HG02852 (cell line): ENCODE measurements around the gene OR10R2.
"Not testable (repeated sequence)": the region's sequence is repeated elsewhere in the genome, so short reads cannot be mapped to it uniquely, and the experiment has no call there.

Experiments used
- ATAC-seq: cut with Tn5 transposase; IDR thresholded peaks from one replicate; pipeline ENCODE4 v1.9.1; 2021; ENCODE audit warnings: mild to moderate bottlenecking, moderate library complexity; ENCODE audit not compliant: unreplicated experiment

The OR10R2 gene

DNA sequence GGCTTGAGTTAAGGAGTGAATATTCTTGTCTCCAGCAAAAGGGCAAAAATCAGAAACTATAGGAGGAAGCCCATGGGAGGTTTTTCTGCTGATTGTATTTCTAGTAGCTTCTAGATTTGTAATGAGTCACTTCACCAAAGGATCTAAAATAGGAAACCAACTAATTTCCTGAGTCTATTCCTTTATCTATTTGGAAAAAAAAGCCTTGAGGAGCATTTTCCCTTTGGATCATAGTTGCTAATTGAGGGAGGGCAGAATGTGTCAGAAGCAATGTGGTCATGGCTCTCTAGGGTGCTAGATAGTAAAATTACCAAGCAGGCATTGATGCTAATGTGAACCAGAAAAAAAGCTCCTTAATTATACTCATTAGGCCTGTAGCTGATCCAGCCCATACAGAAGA is at the start of gene OR10R2:
OR10R2 (plus strand) TSS at position 301 of the 400 bp plus-strand sequence. CDS start 106 bp downstream, outside the sequence.
- no peak for ATAC-seq

GRCh38 chr1:158425027-158425426 is 47.0 kb upstream of the OR10R2 start:
- ATAC-seq = no peak

GRCh38 chr1:158426137-158426536 is 45.9 kb upstream of the OR10R2 start, which contains the start of gene OR10K2:
Gene OR10K2, minus strand, starts transcription at chr1:158426237. Its CDS starts 5,371 bp downstream, at chr1:158420866.
- no peak for ATAC-seq

GRCh38 chr1:158430163-158430562 is 41.9 kb upstream of the OR10R2 start:
- not testable (repeated sequence) for ATAC-seq

DNA sequence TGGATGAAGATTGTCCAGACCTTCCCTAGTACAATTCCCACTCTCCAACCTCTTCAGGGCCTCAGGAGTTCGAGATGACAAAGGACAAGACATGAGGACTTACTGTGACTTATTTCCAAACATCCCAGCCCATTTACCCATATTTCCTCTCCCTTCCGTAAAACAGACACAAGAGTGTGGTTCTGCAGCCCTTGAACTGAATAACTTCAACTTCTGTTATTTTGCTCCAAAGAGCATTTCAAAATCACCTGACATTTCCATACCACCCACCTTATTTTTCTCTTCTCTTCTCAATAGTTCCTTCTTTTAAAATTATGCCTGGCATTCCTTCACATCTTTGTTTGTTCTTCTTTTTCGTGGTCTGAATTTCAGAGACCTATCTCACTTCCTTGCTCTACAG is 37.3 kb upstream of the OR10R2 start:
- ATAC-seq = no peak

DNA sequence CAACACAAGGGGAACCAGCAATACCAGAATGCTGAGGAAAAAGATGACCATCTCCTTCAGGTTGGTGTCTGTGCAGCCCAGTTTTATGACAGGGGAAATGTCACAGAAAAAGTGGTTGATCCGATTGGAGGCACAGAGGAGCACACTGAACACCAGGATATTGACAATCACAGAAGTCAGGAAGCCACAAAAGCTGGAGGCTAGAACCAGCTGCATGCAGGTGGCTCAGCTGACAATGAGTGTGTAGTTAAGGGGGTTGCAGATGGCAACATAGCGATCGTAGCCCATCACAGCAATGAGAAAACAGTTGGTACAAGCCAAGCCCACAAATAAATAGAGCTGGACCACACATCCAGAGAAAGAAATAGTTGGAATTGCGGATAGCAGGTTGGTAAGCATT is 26.6 kb upstream of the OR10R2 start:
- ATAC-seq = no peak

DNA sequence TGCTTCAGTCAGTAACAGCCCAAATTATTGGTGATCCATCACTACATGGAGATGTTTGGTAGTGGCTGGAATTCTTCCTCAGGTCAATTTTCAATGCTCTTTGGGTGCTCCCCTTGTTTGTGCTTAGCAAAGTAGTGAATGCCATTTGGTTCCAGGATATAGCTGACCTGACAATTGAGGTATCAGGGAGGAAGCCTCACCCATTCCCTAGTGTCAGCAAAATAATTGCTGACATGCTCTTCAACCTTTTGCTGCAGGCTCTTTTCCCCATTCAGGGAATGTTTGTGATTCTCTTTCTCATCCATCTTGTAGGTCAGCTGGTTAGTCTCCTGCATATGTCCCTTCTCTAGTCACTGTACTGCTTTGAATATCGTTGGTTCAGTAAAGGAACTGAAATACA is 17.5 kb upstream of the OR10R2 start:
- no peak for ATAC-seq

DNA sequence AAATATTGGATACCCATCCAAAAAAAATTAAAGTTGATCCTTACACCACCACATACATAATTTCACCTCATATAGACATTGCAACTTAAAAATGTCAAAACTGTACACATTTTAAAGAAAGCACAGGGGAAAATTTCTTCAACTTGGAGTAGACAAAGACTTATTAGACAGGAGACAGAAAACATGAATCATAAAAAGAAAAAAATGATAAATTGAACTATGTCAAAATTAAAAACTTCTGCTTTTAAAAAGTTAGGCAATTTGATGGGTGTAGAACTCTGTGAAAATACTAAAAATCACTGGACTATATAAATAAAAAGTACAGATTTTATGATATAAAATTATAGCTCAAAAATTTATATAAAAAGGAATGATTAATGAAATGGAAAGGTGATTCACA is 14.8 kb upstream of the OR10R2 start:
- ATAC-seq = no peak

DNA sequence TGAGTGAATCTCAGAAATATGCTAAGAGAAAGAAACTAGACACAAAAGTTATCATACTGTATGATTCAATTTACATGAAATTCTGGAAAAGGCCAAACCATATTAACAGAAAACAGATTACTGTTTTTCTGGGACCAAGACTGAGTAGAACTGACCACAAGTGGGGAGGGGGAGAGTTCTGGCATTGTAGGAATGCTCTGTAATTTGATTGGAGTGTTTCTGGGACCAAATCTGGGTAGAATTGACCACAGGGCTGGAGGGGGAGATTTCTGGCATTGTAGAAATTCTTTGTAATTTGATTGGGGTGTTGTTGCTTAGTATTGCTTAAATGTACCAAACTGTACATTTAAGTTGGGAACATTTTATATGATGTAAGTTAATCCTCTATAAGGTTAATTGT is 13.8 kb upstream of the OR10R2 start:
- no peak for ATAC-seq

DNA sequence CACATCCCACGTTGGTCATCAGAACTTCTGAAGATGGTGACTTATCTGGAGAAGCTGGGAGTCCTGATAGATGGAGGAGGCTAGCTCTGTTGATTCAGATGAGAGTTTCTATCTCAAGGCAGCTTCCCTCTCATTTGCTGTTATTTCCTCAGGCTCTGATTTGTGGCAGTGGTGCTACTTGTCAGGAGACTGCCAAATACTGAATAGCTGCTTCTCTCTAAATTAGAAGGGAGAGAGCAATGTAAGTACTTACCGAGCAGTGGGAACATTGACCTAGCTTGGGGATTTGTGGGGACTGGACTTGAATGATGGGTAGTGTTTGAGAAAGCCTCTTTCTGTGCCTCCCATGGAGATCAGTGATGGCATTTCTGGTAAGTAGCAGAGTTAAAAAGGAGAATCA is 10.5 kb upstream of the OR10R2 start, which contains the start of gene OR10K1:
OR10K1 (plus strand) TSS at position 301 of the 400 bp plus-strand sequence. CDS start 3,728 bp downstream, outside the sequence.
- ATAC-seq = no peak

GRCh38 chr1:158485455-158485854 is 13.4 kb downstream of the OR10R2 start:
- ATAC-seq = no peak

- ATAC-seq = no peak
Measured at GRCh38 chr1:158491316-158491715, 19.3 kb downstream of the OR10R2 start.

- no peak for ATAC-seq
Measured at GRCh38 chr1:158493054-158493453, 21.0 kb downstream of the OR10R2 start.

- no peak for ATAC-seq
Measured at GRCh38 chr1:158494796-158495195, 22.8 kb downstream of the OR10R2 start.

GRCh38 chr1:158496374-158496773 is 24.4 kb downstream of the OR10R2 start:
- no peak for ATAC-seq

DNA sequence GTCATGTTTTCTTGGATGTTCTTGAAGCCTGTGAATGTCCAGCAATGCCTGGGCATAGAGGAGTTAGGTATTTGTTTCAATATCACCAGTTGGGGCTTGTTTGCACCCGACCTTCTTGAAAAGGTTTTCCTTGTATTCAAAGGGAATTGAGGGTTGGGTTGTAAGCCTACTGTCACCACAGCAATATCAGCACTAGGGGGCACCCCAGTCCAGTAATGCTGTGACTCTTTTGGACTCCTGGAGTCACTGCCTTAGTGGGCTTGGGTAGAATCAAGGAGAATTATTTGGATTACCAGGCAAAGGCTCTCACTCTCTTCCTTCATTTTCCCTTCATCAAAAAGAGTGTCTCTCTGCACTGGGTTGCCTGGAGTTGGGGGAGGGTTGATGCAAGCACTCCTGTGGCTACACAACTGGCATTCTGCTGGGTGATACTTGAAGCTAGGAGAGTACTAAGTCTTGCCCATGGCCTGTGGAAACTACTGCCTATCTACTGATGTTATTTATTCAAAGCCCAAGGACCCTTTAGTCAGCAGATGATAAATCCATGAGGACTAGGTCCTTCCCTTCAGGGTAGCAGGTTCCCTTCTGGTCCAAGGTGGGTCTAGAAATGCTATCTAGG is 34.5 kb downstream of the OR10R2 start:
- no peak for ATAC-seq

DNA sequence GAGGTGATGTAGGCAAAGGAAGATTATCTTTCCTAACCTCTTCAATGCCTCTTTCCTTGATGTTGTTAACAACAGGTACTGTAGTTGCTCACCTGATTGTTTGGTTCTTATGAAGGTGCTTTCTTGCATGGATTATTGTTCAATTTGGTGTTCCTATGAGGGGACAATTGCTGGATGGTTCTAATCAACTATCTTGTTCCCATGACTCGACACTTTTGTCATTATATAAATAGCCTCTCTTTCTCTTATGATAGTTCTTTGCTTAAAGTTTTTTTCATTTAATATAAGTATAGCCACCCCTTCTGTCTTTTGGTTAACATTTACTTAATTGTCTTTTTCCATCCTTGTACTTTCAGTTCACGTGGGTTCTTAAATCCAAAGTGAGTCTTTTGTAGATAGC is 35.5 kb downstream of the OR10R2 start:
- no peak for ATAC-seq

GRCh38 chr1:158509471-158510156 is 37.6 kb downstream of the OR10R2 start:
- ATAC-seq = no peak

GRCh38 chr1:158516966-158517365 is 44.9 kb downstream of the OR10R2 start:
- ATAC-seq = no peak

- no peak for ATAC-seq
Measured at GRCh38 chr1:158520021-158520420, 48.0 kb downstream of the OR10R2 start.

GRCh38 chr1:158520955-158521665 is 49.1 kb downstream of the OR10R2 start:
- ATAC-seq = no peak

- ATAC-seq = no peak
Measured at GRCh38 chr1:158521666-158522058, 49.6 kb downstream of the OR10R2 start.
